ENCODE data around the gene DDX27. TPM values are rescaled to one million over a fixed set of nuclear protein-coding genes. Genes with fewer than 3 reads are reported as not detected.

DDX27 gene
- total RNA-seq, 1 donor from 2014 or later, result 30.5 TPM

- Mint-ChIP-seq H3K36me3 (ENCODE audit: unreplicated experiment) (peaks cover 70% of the 10 kb centered on the region), H3K9me3 (ENCODE audit: unreplicated experiment) (peaks cover 4% of the 10 kb centered on the region), H3K4me1 (ENCODE audit: unreplicated experiment) (peaks cover 33% of the 10 kb centered on the region), H3K27me3 (ENCODE audit: unreplicated experiment) (no peaks in the 10 kb centered on the region), H3K4me3 (ENCODE audit: unreplicated experiment) (peak overlapping the region; percentile 14), H3K27ac (ENCODE audit: unreplicated experiment) (peak overlapping the region; percentile 45)
- no peak for TF ChIP-seq CTCF (IDR thresholded peaks at IDR 0.05)
- DNase-seq (ENCODE audit: extremely low spot score, unreplicated experiment), result no peak
Measured at GRCh38 chr20:49267327-49267726, 48.1 kb downstream of the DDX27 start.

GRCh38 chr20:49268600-49269365, 49.6 kb downstream of the DDX27 start:
- DNase-seq (ENCODE audit: extremely low spot score, unreplicated experiment), result no peak
- Mint-ChIP-seq H3K4me3 (ENCODE audit: unreplicated experiment) (peak overlapping the region; percentile 54), H3K27ac (ENCODE audit: unreplicated experiment) (peak overlapping the region; percentile 28), H3K36me3 (ENCODE audit: unreplicated experiment) (peaks cover 69% of the 10 kb centered on the region), H3K9me3 (ENCODE audit: unreplicated experiment) (peaks cover 4% of the 10 kb centered on the region), H3K4me1 (ENCODE audit: unreplicated experiment) (peaks cover 35% of the 10 kb centered on the region), H3K27me3 (ENCODE audit: unreplicated experiment) (no peaks in the 10 kb centered on the region)
- no peak for TF ChIP-seq CTCF (IDR thresholded peaks at IDR 0.05)

GRCh38 chr20:49270177-49270576, 51.0 kb downstream of the DDX27 start:
- TF ChIP-seq CTCF (IDR thresholded peaks at IDR 0.05), result no peak
- Mint-ChIP-seq H3K9me3 (ENCODE audit: unreplicated experiment) (peaks cover 4% of the 10 kb centered on the region), H3K4me3 (ENCODE audit: unreplicated experiment) (no peak overlapping the region), H3K4me1 (ENCODE audit: unreplicated experiment) (peaks cover 35% of the 10 kb centered on the region), H3K27me3 (ENCODE audit: unreplicated experiment) (no peaks in the 10 kb centered on the region), H3K27ac (ENCODE audit: unreplicated experiment) (no peak overlapping the region), H3K36me3 (ENCODE audit: unreplicated experiment) (peaks cover 59% of the 10 kb centered on the region)
- DNase-seq (ENCODE audit: extremely low spot score, unreplicated experiment), result no peak

GRCh38 chr20:49270736-49271135, 51.5 kb downstream of the DDX27 start:
- H3K27me3 Mint-ChIP-seq (ENCODE audit: unreplicated experiment), result no peaks in the 10 kb centered on the region
- H3K4me3 Mint-ChIP-seq (ENCODE audit: unreplicated experiment), result no peak overlapping the region
- no peak for DNase-seq (ENCODE audit: extremely low spot score, unreplicated experiment)
- no peak overlapping the region for H3K27ac Mint-ChIP-seq (ENCODE audit: unreplicated experiment)
- H3K9me3 Mint-ChIP-seq (ENCODE audit: unreplicated experiment), result peaks cover 4% of the 10 kb centered on the region
- TF ChIP-seq CTCF (IDR thresholded peaks at IDR 0.05), result no peak
- peaks cover 57% of the 10 kb centered on the region for H3K36me3 Mint-ChIP-seq (ENCODE audit: unreplicated experiment)
- H3K4me1 Mint-ChIP-seq (ENCODE audit: unreplicated experiment), result peaks cover 40% of the 10 kb centered on the region

GRCh38 chr20:49272654-49273053, 53.4 kb downstream of the DDX27 start:
- Mint-ChIP-seq H3K9me3 (ENCODE audit: unreplicated experiment) (peaks cover 4% of the 10 kb centered on the region), H3K4me3 (ENCODE audit: unreplicated experiment) (no peak overlapping the region), H3K27ac (ENCODE audit: unreplicated experiment) (no peak overlapping the region), H3K27me3 (ENCODE audit: unreplicated experiment) (no peaks in the 10 kb centered on the region), H3K36me3 (ENCODE audit: unreplicated experiment) (peaks cover 52% of the 10 kb centered on the region), H3K4me1 (ENCODE audit: unreplicated experiment) (peaks cover 45% of the 10 kb centered on the region)
- TF ChIP-seq CTCF (IDR thresholded peaks at IDR 0.05), result no peak
- no peak for DNase-seq (ENCODE audit: extremely low spot score, unreplicated experiment)

All from osteocyte (in vitro differentiated cells).